ENCODE results near the gene GZMM.

The GZMM gene

GRCh38 chr19:497491-497868 is 46.4 kb upstream of the GZMM start:
- no peak overlapping the region for H3K4me3 ChIP-seq (ENCODE audit: control insufficient read depth, low read depth, low read length)
- DNase-seq (ENCODE audit: low read depth), result no peak

GRCh38 chr19:497869-498510 is 45.9 kb upstream of the GZMM start:
- DNase-seq (ENCODE audit: low read depth), result no peak
- no peak overlapping the region for H3K4me3 ChIP-seq (ENCODE audit: control insufficient read depth, low read depth, low read length)
- no peak for TF ChIP-seq CTCF (IDR thresholded peaks at IDR 0.05; ENCODE audit: control insufficient read depth, insufficient read depth, low read depth, low read length, missing control alignments)

More at GRCh38 chr19:497491-497868, 46.4 kb upstream of the GZMM start:
- TF ChIP-seq CTCF (IDR thresholded peaks at IDR 0.05; ENCODE audit: control insufficient read depth, insufficient read depth, low read depth, low read length, missing control alignments), result no peak

GRCh38 chr19:498511-498891 is 45.4 kb upstream of the GZMM start:
- no peak overlapping the region for H3K4me3 ChIP-seq (ENCODE audit: control insufficient read depth, low read depth, low read length)
- no peak for TF ChIP-seq CTCF (IDR thresholded peaks at IDR 0.05; ENCODE audit: control insufficient read depth, insufficient read depth, low read depth, low read length, missing control alignments)
- DNase-seq (ENCODE audit: low read depth), result no peak

GRCh38 chr19:498977-499623 is 44.8 kb upstream of the GZMM start:
- no peak for DNase-seq (ENCODE audit: low read depth)
- no peak for TF ChIP-seq CTCF (IDR thresholded peaks at IDR 0.05; ENCODE audit: control insufficient read depth, insufficient read depth, low read depth, low read length, missing control alignments)
- H3K4me3 ChIP-seq (ENCODE audit: control insufficient read depth, low read depth, low read length), result no peak overlapping the region

GRCh38 chr19:501646-502045 is 42.2 kb upstream of the GZMM start:
- TF ChIP-seq CTCF (IDR thresholded peaks at IDR 0.05; ENCODE audit: control insufficient read depth, insufficient read depth, low read depth, low read length, missing control alignments), result no peak
- DNase-seq (ENCODE audit: low read depth), result no peak
- no peak overlapping the region for H3K4me3 ChIP-seq (ENCODE audit: control insufficient read depth, low read depth, low read length)

- no peak overlapping the region for H3K4me3 ChIP-seq (ENCODE audit: control insufficient read depth, low read depth, low read length)
- no peak for DNase-seq (ENCODE audit: low read depth)
- no peak for TF ChIP-seq CTCF (IDR thresholded peaks at IDR 0.05; ENCODE audit: control insufficient read depth, insufficient read depth, low read depth, low read length, missing control alignments)
These were observed 39.2 kb upstream of the GZMM start for GRCh38 chr19:504616-505015.

All from AG09309 (cell line).